HAP-1 (cell line): Measurements from ENCODE around the gene IFITM5.
"Not testable (repeated sequence)": the region's sequence is repeated elsewhere in the genome, so short reads cannot be mapped to it uniquely, and the experiment has no call there.

Experiments
- DNase-seq, 2 experiments: peaks; one replicate each; pipeline ENCODE4 v3.0.0-alpha.2; 2016 to 2020; ENCODE audit warnings: low spot score in 2 of 2
- H3K27me3 ChIP-seq: fragments of 250-450 bp; sonication (Bioruptor Pico); 2 replicates; pipeline ENCODE4 v1.5.1; 2020; ENCODE audit warnings: low read depth, mild to moderate bottlenecking, moderate library complexity
- H3K36me3 ChIP-seq: fragments of 250-450 bp; sonication (Bioruptor Pico); replicated peaks from 2 replicates; pipeline ENCODE4 v1.5.1; 2020; ENCODE audit warnings: mild to moderate bottlenecking
- H3K4me1 ChIP-seq: fragments of 250-450 bp; sonication (Bioruptor Pico); 2 replicates; pipeline ENCODE4 v1.5.1; 2020; ENCODE audit warnings: mild to moderate bottlenecking
- H3K4me3 ChIP-seq: fragments of 250-450 bp; sonication (Bioruptor Pico); 2 replicates; pipeline ENCODE4 v1.5.1; 2020; ENCODE audit warnings: mild to moderate bottlenecking, moderate library complexity
- H3K9me3 ChIP-seq: fragments of 250-450 bp; sonication (Bioruptor Pico); 2 replicates; pipeline ENCODE4 v1.5.1; 2020; ENCODE audit warnings: mild to moderate bottlenecking, moderate library complexity
- in situ Hi-C: fragments of 300-500 bp; cut with MboI; formaldehyde crosslinking; loops from 3 replicates; pipeline ENCODE4 v1.14.3; 2020; ENCODE audit warnings: low sequenced_read_pairs, inconsistent platforms, mixed read lengths

Gene IFITM5

DNA sequence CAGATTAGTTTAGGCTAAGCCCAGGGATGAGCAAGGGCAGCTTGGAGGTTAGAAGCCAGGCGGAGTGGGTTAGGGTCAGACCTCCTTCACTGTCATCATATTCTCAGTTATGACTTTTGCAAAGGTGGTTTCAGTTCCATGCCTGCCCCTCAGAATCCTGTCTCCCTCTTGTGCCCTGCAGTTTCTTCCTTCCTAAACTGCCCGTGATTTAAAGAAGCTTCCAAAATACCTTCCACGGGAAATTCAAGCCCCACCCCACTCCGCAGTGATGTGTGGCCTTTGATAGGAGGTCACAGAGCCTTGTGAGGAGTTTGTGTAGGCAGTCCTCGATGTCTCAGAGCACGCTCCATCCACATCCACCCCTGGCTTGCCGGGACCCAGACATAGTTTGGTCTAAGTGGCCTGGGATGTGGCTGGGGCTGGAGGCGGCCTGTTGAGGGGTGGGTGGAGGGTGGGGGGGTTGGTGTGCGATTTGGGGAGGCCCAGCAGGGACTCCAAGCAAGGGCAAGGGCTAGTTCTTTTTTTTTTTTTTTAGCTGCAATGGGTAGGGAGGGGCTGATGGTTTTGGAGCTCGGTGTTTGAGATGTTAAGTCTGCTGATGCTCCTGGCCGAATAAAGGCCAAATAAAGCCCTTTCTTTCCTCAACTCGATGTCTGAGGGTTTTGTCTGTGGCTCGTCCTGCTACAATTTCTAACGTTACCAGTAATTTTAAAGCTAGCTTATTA is 12.9 kb upstream of the IFITM5 start:
- Histone ChIP-seq H3K9me3 (no peaks in the 10 kb centered on the region), H3K36me3 (no peaks in the 10 kb centered on the region), H3K4me3 (no peak overlapping the region), H3K4me1 (peaks cover 24% of the 10 kb centered on the region), H3K27me3 (no peaks in the 10 kb centered on the region)
- in situ Hi-C loops: no loop called here
- no peak for DNase-seq

DNA sequence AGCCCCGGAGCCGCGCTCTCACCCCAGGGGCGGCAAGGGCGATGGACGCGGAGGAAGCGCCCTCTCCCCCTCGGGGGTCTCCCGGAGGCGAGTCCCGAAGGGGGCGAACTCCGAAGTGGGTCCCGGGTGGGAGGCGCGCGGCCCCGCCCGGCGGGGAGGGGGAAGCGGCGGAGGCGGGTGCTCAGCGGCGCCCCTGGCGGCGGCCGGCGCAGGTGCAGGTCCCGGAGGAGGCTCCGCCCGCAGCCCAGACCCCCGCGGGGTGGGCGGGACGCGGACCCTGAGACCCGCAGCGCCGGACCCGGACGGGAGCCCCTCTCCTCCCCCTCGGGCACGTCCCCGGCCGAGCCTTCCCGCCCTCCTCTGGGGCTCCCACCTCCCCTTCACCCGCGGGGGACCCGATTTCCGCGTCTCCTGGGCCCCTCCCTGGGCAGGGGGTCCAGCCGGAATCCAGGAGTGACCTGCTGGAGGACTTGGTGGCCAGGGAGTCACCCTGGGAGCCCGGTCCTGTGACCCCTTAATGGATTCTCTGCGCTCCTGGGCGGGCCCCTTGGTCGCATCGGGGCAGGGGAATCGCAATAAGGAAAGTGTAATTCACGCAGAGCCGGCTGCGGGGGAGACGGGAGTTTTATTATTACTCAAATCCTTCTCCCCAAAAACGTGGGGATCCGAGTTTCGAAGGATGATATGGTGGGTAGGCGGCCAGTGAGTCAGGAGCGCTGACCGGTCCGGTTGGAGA is 11.9 kb upstream of the IFITM5 start:
- peaks cover 16% of the 10 kb centered on the region for H3K4me1 ChIP-seq
- DNase-seq, H3K9me3 ChIP-seq, H3K36me3 ChIP-seq, H3K4me3 ChIP-seq, in situ Hi-C loops, H3K27me3 ChIP-seq: not testable (repeated sequence)

DNA sequence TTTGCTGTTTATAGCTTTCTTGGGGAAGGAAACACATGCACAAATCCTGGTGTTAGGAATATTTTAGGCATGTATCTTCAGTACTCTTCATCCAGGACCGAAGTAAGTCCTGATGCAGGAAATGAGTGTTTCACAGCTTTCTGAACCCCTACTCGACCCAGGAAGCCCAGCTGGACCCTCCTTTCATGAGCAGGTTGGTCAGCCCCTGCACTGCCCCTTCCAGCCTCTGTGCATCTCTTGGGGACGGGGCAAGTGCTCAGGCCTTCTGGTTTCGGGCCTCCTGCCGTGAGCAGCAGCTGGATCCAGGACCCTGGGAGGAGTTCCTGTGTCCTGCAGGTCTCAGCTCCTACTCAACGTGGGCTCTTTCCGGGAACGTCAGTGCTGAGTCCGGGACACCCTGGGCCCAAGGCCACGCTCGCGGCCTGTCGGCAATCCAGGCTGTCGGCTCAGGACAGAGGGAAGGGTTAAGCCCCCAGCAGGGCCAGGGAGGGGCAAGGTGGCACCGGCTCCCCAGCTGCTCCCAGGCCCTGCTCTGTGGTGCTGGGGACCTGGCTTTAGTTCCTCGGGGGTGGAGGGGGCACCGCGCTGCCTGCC is 10.8 kb upstream of the IFITM5 start:
- H3K9me3 ChIP-seq, H3K36me3 ChIP-seq, H3K27me3 ChIP-seq, DNase-seq, in situ Hi-C loops: not testable (repeated sequence)
- peak overlapping the region; percentile 13 for H3K4me3 ChIP-seq
- H3K4me1 ChIP-seq: peaks cover 17% of the 10 kb centered on the region

DNA sequence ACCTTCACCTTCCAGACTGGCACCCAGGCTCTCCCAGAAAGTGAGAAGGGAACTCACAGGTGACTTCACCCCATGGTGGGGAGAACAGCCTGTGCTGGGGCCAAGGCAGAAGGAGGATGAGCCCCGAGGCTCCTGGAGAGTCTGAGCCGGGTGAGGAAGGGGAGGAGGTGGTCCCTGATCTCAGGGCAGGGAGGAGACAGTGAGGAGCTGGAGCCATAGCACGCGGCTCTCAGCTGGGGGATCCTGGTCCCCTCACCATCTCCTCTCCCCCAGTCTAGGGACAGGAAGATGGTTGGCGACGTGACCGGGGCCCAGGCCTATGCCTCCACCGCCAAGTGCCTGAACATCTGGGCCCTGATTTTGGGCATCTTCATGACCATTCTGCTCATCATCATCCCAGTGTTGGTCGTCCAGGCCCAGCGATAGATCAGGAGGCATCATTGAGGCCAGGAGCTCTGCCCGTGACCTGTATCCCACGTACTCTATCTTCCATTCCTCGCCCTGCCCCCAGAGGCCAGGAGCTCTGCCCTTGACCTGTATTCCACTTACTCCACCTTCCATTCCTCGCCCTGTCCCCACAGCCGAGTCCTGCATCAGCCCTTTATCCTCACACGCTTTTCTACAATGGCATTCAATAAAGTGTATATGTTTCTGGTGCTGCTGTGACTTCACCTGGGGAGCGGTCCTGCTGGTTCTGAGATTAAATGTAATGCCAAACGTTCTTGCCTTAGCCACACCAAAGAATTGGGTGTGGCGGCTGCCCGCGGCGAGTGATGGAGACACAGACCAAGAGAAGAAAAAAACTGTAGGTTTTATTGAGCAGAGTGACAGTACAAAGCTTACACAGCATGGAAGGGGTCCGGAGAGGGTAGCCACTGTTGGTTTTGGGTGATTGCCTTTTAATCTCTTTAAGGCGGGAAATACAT is 9.7 kb upstream of the IFITM5 start:
- H3K36me3 ChIP-seq, H3K4me3 ChIP-seq, DNase-seq, in situ Hi-C loops, H3K27me3 ChIP-seq, H3K9me3 ChIP-seq: not testable (repeated sequence)
- H3K4me1 ChIP-seq: peaks cover 16% of the 10 kb centered on the region

DNA sequence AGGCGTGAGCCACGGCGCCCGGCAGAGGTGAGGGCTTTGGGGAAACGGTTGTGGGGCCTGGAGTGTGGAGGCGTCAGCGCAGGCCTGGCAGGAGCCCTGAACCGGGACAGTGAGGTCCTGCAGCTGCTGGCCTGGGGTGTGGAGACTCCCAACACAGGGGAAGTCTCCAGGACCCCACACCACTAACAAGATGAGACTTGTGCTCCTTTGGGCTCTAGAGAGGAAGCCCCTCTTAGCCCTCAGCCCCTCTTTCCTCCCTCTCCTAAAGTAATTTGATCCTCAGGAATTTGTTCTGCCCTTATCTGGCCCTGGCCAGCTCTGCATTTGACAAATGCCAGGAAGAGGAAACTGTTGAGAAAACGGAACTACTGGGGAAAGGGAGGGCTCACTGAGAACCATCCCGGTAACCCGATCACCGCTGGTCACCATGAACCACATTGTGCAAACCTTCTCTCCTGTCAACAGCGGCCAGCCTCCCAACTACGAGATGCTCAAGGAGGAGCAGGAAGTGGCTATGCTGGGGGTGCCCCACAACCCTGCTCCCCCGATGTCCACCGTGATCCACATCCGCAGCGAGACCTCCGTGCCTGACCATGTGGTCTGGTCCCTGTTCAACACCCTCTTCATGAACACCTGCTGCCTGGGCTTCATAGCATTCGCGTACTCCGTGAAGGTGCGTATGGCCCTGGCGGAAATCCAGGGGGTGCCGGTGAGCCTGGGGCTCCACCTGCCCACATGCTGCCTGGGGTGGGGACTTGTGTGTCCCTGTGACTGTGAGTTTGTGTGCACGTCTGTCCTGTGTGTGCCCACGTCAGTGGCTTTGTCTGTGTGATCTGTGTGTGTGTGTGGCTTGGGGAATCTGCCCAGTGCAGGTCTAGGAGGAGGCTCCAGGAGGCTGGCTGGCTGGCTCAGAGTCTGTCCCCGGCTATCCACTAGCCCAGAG is 8.7 kb upstream of the IFITM5 start, which contains the start of gene IFITM2:
Gene IFITM2, plus strand, starts transcription at position 51 of the 943 bp plus-strand sequence. Its CDS starts 377 bp downstream, at position 428.
- H3K4me1 ChIP-seq, H3K27me3 ChIP-seq, H3K4me3 ChIP-seq, H3K9me3 ChIP-seq, DNase-seq, H3K36me3 ChIP-seq, in situ Hi-C loops: not testable (repeated sequence)

DNA sequence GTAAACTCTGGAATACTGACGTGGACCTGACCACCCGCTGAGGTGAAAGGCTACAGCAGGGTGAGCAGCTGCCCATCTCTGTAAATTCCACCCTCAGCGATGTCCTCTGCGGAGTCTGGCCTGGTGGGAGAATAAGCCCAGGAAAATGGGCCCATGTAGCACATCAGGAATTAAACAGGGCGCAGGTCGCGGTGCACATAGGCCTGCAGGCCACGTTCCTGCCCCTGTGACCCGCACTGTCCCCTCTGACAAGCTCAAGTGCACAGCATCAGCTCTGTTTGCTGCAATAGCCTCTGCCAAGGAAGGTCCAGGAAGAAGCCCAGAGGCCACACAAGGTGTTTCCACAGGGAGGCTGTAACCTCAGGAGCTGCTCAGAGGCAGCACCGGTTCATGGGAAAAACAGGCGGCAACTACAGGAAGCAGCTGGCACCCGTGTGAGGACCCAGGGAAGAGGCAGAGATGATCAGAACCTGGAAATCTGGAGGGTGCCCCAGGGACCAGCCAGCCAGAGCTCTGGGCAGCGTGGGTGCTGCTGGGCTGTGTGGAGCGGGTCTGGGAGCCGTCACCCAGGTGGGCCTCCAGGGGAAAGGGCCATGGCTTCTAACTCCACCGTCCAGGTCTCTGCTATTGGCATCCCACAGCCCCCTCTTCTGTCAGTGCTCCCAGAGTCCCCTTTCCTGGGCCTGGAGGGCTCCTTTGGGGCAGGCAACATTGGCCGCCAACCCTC is 7.5 kb upstream of the IFITM5 start:
- Histone ChIP-seq H3K4me1 (peaks cover 14% of the 10 kb centered on the region), H3K27me3 (no peaks in the 10 kb centered on the region), H3K9me3 (no peaks in the 10 kb centered on the region), H3K4me3 (no peak overlapping the region), H3K36me3 (no peaks in the 10 kb centered on the region)
- DNase-seq: no peak
- in situ Hi-C loops: no loop called here

DNA sequence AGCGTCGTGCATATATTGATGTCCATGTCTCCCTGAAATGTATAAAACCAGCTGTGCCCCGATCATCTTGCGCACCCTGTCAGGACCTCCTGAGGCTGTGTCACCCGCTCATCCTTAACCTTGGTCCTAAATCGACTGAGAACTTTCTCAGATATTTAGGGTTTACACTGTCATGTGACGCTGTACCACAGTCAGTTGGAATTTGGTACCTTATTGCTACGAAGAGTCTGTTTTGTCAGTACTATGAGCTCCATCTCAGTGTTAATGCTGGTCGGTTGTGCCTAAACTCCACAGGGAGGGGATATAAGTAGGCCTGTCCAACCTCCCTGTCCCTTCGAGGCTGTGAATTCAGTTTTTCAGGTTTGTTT is 6.5 kb upstream of the IFITM5 start:
- in situ Hi-C loops: no loop called here
- no peak overlapping the region for H3K4me3 ChIP-seq
- H3K9me3 ChIP-seq: no peaks in the 10 kb centered on the region
- H3K36me3 ChIP-seq: no peaks in the 10 kb centered on the region
- H3K27me3 ChIP-seq: no peaks in the 10 kb centered on the region
- DNase-seq: no peak
- H3K4me1 ChIP-seq: peaks cover 14% of the 10 kb centered on the region

DNA sequence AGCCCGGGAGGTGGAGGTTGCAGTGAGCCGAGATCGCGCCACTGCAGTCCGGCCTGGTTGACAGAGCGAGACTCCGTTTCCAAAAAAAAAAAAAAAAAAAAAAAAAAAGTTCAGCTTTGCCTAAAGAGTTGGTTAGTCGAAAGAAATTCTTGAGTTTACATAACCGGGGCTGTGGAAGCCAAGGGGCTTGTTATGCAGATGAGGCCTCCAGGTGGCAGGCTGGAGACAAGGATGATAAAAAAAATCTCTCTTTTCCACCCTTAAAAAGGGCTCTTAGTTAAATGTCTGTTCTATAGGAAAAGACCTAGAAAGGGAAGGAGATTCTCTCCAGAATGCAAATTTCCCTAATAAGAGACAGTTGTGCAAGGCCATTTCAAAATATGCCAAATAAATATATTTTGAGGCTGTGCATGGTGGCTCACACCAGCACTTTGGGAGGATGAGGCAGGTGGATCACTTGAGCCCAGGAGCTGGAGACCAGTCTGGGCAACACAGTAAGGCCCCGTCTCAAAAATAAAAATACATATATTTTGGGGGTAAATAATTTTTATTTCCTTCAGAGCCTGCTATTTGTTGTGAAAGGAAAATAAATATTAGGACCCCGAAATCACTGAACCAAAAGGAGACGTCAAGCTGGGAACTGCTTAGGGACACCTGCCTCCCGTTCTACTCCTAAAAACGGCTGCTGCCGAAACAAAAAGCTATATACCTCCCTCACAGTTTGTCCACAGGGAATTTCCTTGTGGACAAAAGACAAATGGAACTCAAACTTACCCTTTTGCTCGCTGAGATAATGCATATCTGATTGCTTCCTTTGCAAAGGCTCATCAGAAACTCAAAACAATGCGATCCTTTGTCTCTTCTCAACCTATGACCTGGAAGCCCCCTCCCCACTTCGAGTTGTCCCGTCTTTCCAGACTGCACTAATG is 5.9 kb upstream of the IFITM5 start:
- no peaks in the 10 kb centered on the region for H3K9me3 ChIP-seq
- no peaks in the 10 kb centered on the region for H3K36me3 ChIP-seq
- in situ Hi-C loops: loop anchor here (5.0 kb wide), 1 partner anchor 47 kb away; no protein-coding TSS in a partner anchor
- H3K4me3 ChIP-seq: no peak overlapping the region
- 0 out of 2 replicates have a peak, but pooled peaks cover 2% of the 10 kb centered on the region for H3K27me3 ChIP-seq
- peak; percentile 76 to 78 for DNase-seq
- peaks cover 14% of the 10 kb centered on the region for H3K4me1 ChIP-seq

DNA sequence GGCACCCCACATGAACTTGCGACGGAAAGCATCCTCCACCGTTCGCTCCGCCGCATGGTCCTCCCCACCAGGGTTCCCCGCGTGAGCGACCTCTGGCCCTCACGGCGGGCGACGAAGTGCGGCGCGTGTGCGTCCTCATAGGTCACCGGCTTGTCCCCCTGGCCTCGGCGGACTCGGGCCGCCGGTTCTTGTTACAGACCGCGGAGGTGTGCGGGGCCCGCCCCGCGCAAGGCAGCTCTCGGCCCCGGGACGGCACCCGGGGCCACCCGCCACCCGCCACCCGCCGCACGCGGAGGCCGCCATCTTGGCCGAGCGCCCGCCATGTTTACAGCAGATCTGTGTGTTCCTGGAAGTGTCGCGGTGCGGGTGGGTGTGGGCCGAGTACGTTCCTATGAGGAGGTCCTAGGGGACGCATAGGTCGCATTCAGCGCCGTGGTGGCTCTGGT is 4.8 kb upstream of the IFITM5 start:
- Histone ChIP-seq H3K4me1 (peaks cover 14% of the 10 kb centered on the region), H3K4me3 (no peak overlapping the region), H3K9me3 (no peaks in the 10 kb centered on the region), H3K36me3 (no peaks in the 10 kb centered on the region), H3K27me3 (0 out of 2 replicates have a peak, but pooled peaks cover 4% of the 10 kb centered on the region)
- in situ Hi-C loops: loop anchor here (5.0 kb wide), 1 partner anchor 48 kb away; no protein-coding TSS in a partner anchor
- DNase-seq: no peak

DNA sequence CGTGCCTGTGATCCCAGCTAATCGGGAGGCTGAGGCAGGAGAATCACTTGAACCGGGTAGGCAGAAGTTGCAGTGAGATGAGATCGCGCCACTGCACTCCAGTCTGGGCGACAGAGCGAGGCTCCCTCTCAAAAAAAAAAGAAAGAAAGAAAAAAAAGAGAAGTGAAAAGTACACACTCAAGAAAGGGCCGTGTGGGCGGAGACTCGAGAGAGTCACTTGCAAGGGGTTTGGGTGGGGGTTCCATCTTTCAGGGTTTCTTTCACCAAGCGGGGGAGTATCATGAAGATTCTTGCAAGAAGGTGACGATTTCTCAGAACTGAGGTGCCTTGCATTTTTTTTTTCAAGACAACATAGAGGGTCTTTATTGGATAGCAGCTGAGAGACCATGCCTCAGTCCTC is 4.0 kb upstream of the IFITM5 start:
- H3K4me3 ChIP-seq: no peak overlapping the region
- no peaks in the 10 kb centered on the region for H3K9me3 ChIP-seq
- DNase-seq: no peak
- no peaks in the 10 kb centered on the region for H3K36me3 ChIP-seq
- 0 out of 2 replicates have a peak, but pooled peaks cover 4% of the 10 kb centered on the region for H3K27me3 ChIP-seq
- peaks cover 14% of the 10 kb centered on the region for H3K4me1 ChIP-seq
- in situ Hi-C loops: loop anchor here (5.0 kb wide), 1 partner anchor 49 kb away; no protein-coding TSS in a partner anchor
